ENCODE data around the gene MPPED1.

MPPED1 gene

DNA sequence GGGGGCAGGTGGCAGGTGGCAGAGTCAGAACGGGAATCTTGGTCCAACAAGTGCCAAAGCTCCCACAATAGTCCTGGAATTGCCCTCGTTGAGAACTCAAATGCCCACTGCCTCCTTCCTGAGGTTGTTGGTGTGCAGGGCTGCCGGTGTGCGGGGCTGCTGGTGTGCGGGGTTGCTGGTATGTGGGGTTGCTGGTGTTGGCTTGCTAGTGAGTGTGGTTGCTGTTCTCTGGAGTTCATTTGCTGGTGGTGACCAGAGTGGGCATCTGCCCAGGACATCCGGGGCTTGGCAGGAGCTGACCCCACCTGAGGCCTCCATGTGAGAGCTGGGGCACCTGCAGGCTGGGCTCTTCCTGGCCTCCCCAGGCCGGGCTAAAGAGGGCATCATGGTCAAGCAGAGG lies 14.0 kb upstream of the MPPED1 start:
- no peak overlapping the region for H3K4me3 ChIP-seq (replicated peaks; ENCODE audit: low read depth, low read length)
- TF ChIP-seq, protein P1, sequence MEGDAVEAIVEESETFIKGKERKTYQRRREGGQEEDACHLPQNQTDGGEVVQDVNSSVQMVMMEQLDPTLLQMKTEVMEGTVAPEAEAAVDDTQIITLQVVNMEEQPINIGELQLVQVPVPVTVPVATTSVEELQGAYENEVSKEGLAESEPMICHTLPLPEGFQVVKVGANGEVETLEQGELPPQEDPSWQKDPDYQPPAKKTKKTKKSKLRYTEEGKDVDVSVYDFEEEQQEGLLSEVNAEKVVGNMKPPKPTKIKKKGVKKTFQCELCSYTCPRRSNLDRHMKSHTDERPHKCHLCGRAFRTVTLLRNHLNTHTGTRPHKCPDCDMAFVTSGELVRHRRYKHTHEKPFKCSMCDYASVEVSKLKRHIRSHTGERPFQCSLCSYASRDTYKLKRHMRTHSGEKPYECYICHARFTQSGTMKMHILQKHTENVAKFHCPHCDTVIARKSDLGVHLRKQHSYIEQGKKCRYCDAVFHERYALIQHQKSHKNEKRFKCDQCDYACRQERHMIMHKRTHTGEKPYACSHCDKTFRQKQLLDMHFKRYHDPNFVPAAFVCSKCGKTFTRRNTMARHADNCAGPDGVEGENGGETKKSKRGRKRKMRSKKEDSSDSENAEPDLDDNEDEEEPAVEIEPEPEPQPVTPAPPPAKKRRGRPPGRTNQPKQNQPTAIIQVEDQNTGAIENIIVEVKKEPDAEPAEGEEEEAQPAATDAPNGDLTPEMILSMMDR (IDR thresholded peaks at IDR 0.05; ENCODE audit: low read depth, low read length, missing control alignments), result no peak
- no peak for DNase-seq (ENCODE audit: extremely low read depth, low read depth)

DNA sequence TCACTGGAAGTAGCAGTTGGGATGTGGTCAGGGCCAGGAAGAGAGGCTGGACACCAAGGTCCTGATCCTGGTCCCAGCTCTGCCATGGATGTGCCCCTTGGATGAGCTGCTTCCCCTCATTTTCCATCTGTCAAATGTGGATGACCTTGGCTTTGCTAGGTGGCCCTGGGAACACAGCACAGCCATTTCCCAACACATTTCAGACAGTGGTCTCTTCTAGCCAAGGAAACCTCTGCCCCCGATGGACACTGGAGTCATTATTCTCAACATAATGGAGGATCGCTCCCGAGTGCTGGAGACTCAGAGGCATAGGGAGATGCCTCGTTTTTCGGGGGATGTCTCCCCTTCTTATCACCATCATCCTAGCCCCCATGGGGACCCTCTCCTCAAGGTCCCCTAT lies 13.6 kb upstream of the MPPED1 start:
- no peak overlapping the region for H3K4me3 ChIP-seq (replicated peaks; ENCODE audit: low read depth, low read length)
- TF ChIP-seq, protein P1 (IDR thresholded peaks at IDR 0.05; ENCODE audit: low read depth, low read length, missing control alignments), result no peak

DNA sequence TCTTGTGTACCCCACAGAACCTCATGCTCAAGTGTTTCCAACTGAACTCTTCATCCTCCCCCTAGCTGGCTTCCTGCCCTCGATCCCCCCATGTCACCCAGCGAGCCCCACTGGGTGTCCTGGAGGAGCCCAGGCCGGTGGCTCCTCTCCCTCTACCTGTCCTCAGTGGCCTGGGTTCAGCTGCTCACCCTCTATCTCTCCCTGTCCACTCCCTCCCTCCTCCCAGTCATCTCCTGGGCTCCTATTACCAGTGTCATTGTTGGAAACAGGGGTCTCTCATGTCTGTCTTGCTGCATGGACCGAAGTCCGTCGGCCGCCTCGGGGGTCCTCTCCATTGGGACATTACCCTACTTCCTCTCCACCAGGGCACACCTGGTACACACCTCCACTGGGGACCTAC lies 12.9 kb upstream of the MPPED1 start:
- DNase-seq (ENCODE audit: extremely low read depth, low read depth), result no peak
- no peak overlapping the region for H3K4me3 ChIP-seq (replicated peaks; ENCODE audit: low read depth, low read length)
- TF ChIP-seq, protein P1 (IDR thresholded peaks at IDR 0.05; ENCODE audit: low read depth, low read length, missing control alignments), result no peak

More for the DNA sequence above, 13.6 kb upstream of the MPPED1 start:
- DNase-seq (ENCODE audit: extremely low read depth, low read depth), result no peak

DNA sequence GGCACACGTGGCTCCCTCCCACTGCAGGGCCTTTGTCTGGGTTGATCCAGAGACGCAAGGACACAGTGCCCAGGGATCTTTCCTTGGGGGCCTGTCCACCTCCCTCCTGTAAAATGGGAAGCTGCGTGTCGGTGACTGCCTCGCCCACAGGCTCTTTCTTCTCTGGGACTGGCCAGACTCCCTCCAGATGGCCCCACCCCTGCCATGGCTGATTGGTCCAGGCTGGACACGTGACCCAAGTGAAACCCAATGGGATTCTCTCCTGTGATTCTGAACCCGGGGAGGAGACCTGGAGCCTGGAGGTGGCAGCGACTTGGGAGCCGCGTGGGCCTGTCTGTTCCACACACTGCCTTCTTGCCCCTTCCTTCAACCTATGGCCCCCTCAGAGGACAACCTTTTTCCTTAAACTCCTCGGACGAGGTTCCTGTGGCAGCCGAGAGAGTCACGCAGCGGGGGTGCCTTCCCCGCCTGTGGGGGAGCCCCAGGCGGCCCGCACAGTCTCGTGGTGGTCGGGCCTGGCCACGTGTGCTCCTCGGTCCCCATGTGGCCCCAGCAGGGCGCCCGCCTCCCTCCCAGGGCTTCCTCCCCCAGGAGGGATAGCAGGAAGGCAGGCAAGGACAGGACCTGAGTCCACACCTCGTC lies 12.4 kb upstream of the MPPED1 start:
- H3K4me3 ChIP-seq (replicated peaks; ENCODE audit: low read depth, low read length), result no peak overlapping the region
- DNase-seq (ENCODE audit: extremely low read depth, low read depth), result no peak
- TF ChIP-seq, protein P1 (IDR thresholded peaks at IDR 0.05; ENCODE audit: low read depth, low read length, missing control alignments), result no peak

DNA sequence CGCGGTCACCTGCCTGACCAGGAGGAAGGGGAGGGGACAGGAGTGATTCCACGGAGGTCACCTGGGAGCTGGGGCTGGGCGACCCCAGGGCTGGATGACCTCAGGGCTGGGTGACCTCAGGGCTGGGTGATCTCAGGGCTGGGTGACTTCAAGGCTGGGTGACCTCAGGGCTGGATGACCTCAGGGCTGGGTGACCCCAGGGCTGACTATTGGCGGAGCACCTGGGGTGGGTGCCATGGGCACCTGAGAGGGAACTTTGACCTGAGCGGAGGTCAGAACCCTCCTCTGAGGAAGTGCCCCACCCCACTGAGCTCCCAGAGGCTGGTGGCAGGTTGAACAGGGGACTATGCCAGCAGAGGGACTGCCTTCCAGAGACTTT lies 11.8 kb upstream of the MPPED1 start:
- DNase-seq (ENCODE audit: extremely low read depth, low read depth), result no peak
- H3K4me3 ChIP-seq (replicated peaks; ENCODE audit: low read depth, low read length), result no peak overlapping the region
- TF ChIP-seq, protein P1 (IDR thresholded peaks at IDR 0.05; ENCODE audit: low read depth, low read length, missing control alignments), result no peak

DNA sequence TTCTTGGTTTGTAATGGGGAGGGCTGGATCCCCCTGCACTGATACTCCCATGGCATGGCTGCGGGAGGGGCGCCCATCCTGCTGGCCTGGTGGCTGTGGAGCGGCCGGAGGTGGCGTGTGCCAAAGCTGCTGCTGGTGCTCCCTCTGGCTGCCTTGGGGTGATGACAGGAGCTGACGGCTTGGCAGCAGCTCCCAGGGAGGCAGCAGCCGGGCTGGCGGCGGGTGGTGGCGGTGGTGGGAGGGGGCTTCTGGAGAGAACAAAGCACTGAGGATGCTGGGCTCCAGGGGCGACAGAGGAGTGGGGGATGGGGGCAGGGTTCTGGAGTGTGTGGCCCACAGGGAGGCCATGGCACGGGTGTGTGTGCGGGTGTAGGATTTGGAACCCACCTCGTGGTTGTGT lies 11.4 kb upstream of the MPPED1 start:
- no peak overlapping the region for H3K4me3 ChIP-seq (replicated peaks; ENCODE audit: low read depth, low read length)
- DNase-seq (ENCODE audit: extremely low read depth, low read depth), result no peak
- TF ChIP-seq, protein P1 (IDR thresholded peaks at IDR 0.05; ENCODE audit: low read depth, low read length, missing control alignments), result no peak

DNA sequence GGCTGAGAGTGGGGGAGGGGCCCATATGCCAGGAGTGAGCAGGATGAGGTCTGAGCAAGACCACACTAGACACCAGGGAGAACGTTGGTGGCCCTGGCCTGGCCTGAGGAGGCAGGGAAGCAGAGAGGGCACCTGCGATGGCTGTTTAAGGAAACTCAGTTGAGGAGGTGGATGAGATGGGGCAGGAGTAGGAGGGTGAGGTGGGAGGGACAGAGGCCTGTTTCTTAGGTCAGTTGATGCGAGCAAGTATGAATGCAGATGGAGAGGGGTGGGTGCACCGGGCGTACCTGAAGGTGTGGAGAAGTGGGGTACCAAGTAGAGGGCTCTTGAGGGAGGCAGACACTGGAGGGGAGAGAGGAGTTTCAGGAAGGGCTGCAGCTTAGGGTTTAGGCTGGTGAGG lies 10.6 kb upstream of the MPPED1 start:
- DNase-seq (ENCODE audit: extremely low read depth, low read depth), result no peak
- H3K4me3 ChIP-seq (replicated peaks; ENCODE audit: low read depth, low read length), result no peak overlapping the region
- TF ChIP-seq, protein P1 (IDR thresholded peaks at IDR 0.05; ENCODE audit: low read depth, low read length, missing control alignments), result no peak

Measured in HFF-Myc (cell line).